Mesodermal cell (in vitro differentiated cells): ENCODE data around the gene GAB3.
"Not testable (repeated sequence)": the region's sequence is repeated elsewhere in the genome, so short reads cannot be mapped to it uniquely, and the experiment has no call there.

ENCODE experiments used
- H3K27ac ChIP-seq: 2 replicates; pipeline ENCODE4 v1.7.0; 2013; ENCODE audit warnings: mild to moderate bottlenecking, low read depth, low read length, moderate library complexity; ENCODE audit not compliant: severe bottlenecking
- H3K36me3 ChIP-seq: 2 replicates; pipeline ENCODE4 v1.7.1; 2013; ENCODE audit warnings: mild to moderate bottlenecking, low read length, moderate library complexity; ENCODE audit not compliant: control insufficient read depth, insufficient read depth
- H3K4me1 ChIP-seq: one replicate; pipeline ENCODE4 v1.7.1; 2013; ENCODE audit warnings: mild to moderate bottlenecking, low read length; ENCODE audit not compliant: insufficient read depth, control insufficient read depth, poor library complexity, severe bottlenecking
- H3K4me3 ChIP-seq: 2 replicates; pipeline ENCODE4 v1.7.0; 2013; ENCODE audit warnings: low read length, control low read depth, mild to moderate bottlenecking; ENCODE audit not compliant: insufficient read depth, poor library complexity, severe bottlenecking; ENCODE audit errors: extremely low read depth
- H3K9me3 ChIP-seq: 2 replicates; pipeline ENCODE4 v1.7.1; 2013; ENCODE audit warnings: mild to moderate bottlenecking, low read length, moderate library complexity; ENCODE audit not compliant: control insufficient read depth
- WGBS, 2 experiments: methylation state at CpG; one replicate each; pipeline ENCODE4 v1.1.5; 2013; ENCODE audit warnings: missing lambda C conversion rate in 2 of 2; ENCODE audit not compliant: insufficient coverage in 2 of 2; 5-methylcytosine and 5-hydroxymethylcytosine counted together

The GAB3 gene

GRCh38 chrX:154695911-154696675 lies 54.8 kb downstream of the GAB3 start:
- H3K4me3 ChIP-seq = no peak overlapping the region
- peaks cover 5% of the 10 kb centered on the region for H3K36me3 ChIP-seq
- no peak overlapping the region for H3K27ac ChIP-seq
- WGBS, 2 experiments = 83 to 100% methylated on average over 1 of the region's 8 CpGs
- H3K4me1 ChIP-seq = no peaks in the 10 kb centered on the region
- H3K9me3 ChIP-seq = no peaks in the 10 kb centered on the region

GRCh38 chrX:154693394-154693793 lies 57.5 kb downstream of the GAB3 start:
- no peak overlapping the region for H3K4me3 ChIP-seq
- H3K9me3 ChIP-seq = no peaks in the 10 kb centered on the region
- WGBS, 2 experiments = 100% methylated on average over 1 of the region's 3 CpGs
- no peak overlapping the region for H3K27ac ChIP-seq
- no peaks in the 10 kb centered on the region for H3K4me1 ChIP-seq
- peaks cover 5% of the 10 kb centered on the region for H3K36me3 ChIP-seq

GRCh38 chrX:154690438-154690837 lies 60.4 kb downstream of the GAB3 start:
- not testable (repeated sequence) for H3K4me3 ChIP-seq, H3K27ac ChIP-seq, H3K36me3 ChIP-seq, H3K4me1 ChIP-seq, H3K9me3 ChIP-seq
- no CpG with 5 or more reads among the region's 2 CpGs for WGBS, 2 experiments

GRCh38 chrX:154672084-154672483 lies 78.8 kb downstream of the GAB3 start:
- H3K4me3 ChIP-seq, H3K36me3 ChIP-seq, H3K4me1 ChIP-seq, H3K27ac ChIP-seq, H3K9me3 ChIP-seq: not testable (repeated sequence)

GRCh38 chrX:154670848-154671247 lies 80.0 kb downstream of the GAB3 start:
- not testable (repeated sequence) for H3K4me1 ChIP-seq, H3K36me3 ChIP-seq, H3K27ac ChIP-seq, H3K4me3 ChIP-seq, H3K9me3 ChIP-seq
- WGBS, 2 experiments = no CpG with 5 or more reads among the region's 8 CpGs

- Histone ChIP-seq H3K36me3 (no peaks in the 10 kb centered on the region), H3K4me1 (no peaks in the 10 kb centered on the region), H3K4me3 (no peak overlapping the region), H3K27ac (no peak overlapping the region), H3K9me3 (no peaks in the 10 kb centered on the region)
- 50 to 95% methylated on average over 1 to 3 of the region's 7 CpGs for WGBS, 2 experiments
Measured at GRCh38 chrX:154661899-154662298, 89.0 kb downstream of the GAB3 start.

- Histone ChIP-seq H3K27ac (no peak overlapping the region), H3K36me3 (no peaks in the 10 kb centered on the region), H3K4me3 (no peak overlapping the region), H3K4me1 (no peaks in the 10 kb centered on the region), H3K9me3 (no peaks in the 10 kb centered on the region)
- WGBS, 2 experiments = 100% methylated on average over 1 of the region's 4 CpGs
Measured at GRCh38 chrX:154661170-154661569, 89.7 kb downstream of the GAB3 start.

- H3K27ac ChIP-seq = no peak overlapping the region
- no peaks in the 10 kb centered on the region for H3K36me3 ChIP-seq
- H3K4me1 ChIP-seq = no peaks in the 10 kb centered on the region
- no peaks in the 10 kb centered on the region for H3K9me3 ChIP-seq
- 92% methylated on average over 2 of the region's 6 CpGs; no CpG with 5 or more reads in 1 of the 2 experiments for WGBS, 2 experiments
- H3K4me3 ChIP-seq = no peak overlapping the region
Measured at GRCh38 chrX:154660541-154660940, 90.3 kb downstream of the GAB3 start.

- WGBS, 2 experiments = 93 to 95% methylated on average over 11 of the region's 11 CpGs
- H3K27ac ChIP-seq = no peak overlapping the region
- no peaks in the 10 kb centered on the region for H3K9me3 ChIP-seq
- H3K36me3 ChIP-seq = no peaks in the 10 kb centered on the region
- H3K4me3 ChIP-seq = no peak overlapping the region
- H3K4me1 ChIP-seq = no peaks in the 10 kb centered on the region
Measured at GRCh38 chrX:154658957-154659356, 91.9 kb downstream of the GAB3 start.

- Histone ChIP-seq H3K9me3 (no peaks in the 10 kb centered on the region), H3K4me3 (no peak overlapping the region), H3K36me3 (no peaks in the 10 kb centered on the region), H3K4me1 (no peaks in the 10 kb centered on the region), H3K27ac (no peak overlapping the region)
- 82 to 83% methylated on average over 1 to 3 of the region's 12 CpGs for whole genome bisulfite sequencing, 2 experiments
Measured at GRCh38 chrX:154658187-154658586, 92.7 kb downstream of the GAB3 start.

- H3K4me3 ChIP-seq = no peak overlapping the region
- no peaks in the 10 kb centered on the region for H3K9me3 ChIP-seq
- no peak overlapping the region for H3K27ac ChIP-seq
- whole genome bisulfite sequencing, 2 experiments = 100% methylated on average over 2 to 7 of the region's 15 CpGs
- no peaks in the 10 kb centered on the region for H3K36me3 ChIP-seq
- H3K4me1 ChIP-seq = no peaks in the 10 kb centered on the region
Measured at GRCh38 chrX:154657226-154657805, 93.6 kb downstream of the GAB3 start.
